MM.1S (cell line): ENCODE results near the gene PTPRN2.

ENCODE experiments used
- CTCF ChIP-seq: fragments of 300-600 bp; sonication (generic); IDR thresholded peaks from 2 replicates; pipeline ENCODE4 v1.5.1; 2016; ENCODE audit warnings: antibody characterized with exemption, low read length, mixed read lengths
- EZH2 ChIP-seq: fragments of 300-600 bp; sonication (generic); optimal IDR thresholded peaks from 2 replicates; pipeline ENCODE3; 2017; ENCODE audit warnings: low read depth, mild to moderate bottlenecking, antibody characterized with exemption, low read length, mixed read lengths

- TF ChIP-seq CTCF = no peak
- TF ChIP-seq EZH2 = no peak
These were observed 775.7 kb downstream of the PTPRN2 start for GRCh38 chr7:157811946-157812345.
